PFSK-1 (cell line): Measurements from ENCODE around the gene TULP3.

Experiments
- FOXP2 ChIP-seq: optimal IDR thresholded peaks from 2 replicates; pipeline ENCODE3; 2011; ENCODE audit warnings: borderline replicate concordance, control low read depth, inconsistent platforms; ENCODE audit not compliant: insufficient read depth; ENCODE audit errors: extremely low read length, extremely low read depth
- POLR2AphosphoS5 ChIP-seq: IDR thresholded peaks from 2 replicates; pipeline ENCODE4 v1.6.1; 2012; ENCODE audit warnings: low read depth, mild to moderate bottlenecking, control low read depth, low read length, moderate library complexity
- REST ChIP-seq, 2 experiments: IDR thresholded peaks; 2 replicates each; pipeline versions ENCODE4 v1.6.1 to v1.8.0; 2011 to 2012; ENCODE audit warnings: low read depth in 2 of 2, low read length in 2 of 2, control low read depth in 1 of 2, inconsistent platforms in 1 of 2, mild to moderate bottlenecking in 1 of 2, moderate library complexity in 1 of 2; ENCODE audit not compliant: insufficient read depth in 1 of 2
- SIN3A ChIP-seq: IDR thresholded peaks from 2 replicates; pipeline ENCODE4 v1.6.1; 2012; ENCODE audit warnings: mild to moderate bottlenecking, low read length, moderate library complexity, borderline replicate concordance; ENCODE audit not compliant: insufficient read depth
- TAF1 ChIP-seq: IDR thresholded peaks from 2 replicates; pipeline ENCODE4 v1.6.1; 2012; ENCODE audit warnings: low read length, control low read depth, borderline replicate concordance; ENCODE audit not compliant: insufficient read depth

The TULP3 gene

DNA sequence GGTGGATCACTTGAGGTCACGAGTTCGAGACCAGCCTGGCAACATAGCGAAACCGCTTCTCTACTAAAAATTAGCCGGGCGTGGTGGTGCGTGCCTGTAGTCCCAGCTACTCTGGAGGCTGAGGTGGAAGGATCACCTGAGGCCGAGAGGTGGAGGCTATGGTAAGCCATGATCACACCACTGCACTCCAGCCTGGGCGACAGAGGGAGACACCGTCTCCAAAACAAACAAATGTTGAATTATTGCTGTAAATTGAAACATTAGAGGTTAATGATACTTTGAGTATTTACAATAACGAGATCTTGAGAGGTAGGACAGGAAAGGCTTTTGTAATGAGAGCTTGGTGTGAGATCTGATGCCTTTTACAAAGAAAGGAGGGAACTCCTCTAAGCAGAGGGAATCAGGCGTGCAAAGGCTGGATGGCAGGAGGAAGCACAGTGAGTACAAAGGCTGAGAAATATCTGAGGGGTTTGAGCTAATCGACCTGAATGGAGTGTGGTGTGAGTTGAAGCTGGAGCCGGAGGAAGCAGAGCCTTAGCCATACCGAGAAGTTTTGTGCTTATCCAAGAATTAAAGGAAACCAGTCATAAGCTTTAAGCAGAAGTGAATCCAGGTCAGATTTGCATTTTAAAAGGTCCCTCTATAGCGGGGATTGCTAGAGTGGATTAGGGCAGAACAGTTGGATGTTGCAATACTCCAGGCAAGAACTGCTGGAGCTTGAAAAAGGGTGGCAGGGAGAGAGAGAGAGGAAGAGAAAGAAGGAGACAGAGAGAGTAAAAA is 12.5 kb upstream of the TULP3 start:
- no peak for TF ChIP-seq REST (IDR thresholded peaks at IDR 0.05; ENCODE audit: insufficient read depth in 1 of 2, low read depth in 2 of 2, low read length in 2 of 2)
- no peak for TF ChIP-seq TAF1
- no peak for TF ChIP-seq SIN3A
- no peak for TF ChIP-seq POLR2AphosphoS5
- no peak for TF ChIP-seq FOXP2

GRCh38 chr12:2879853-2880252 is 10.8 kb upstream of the TULP3 start:
- TF ChIP-seq SIN3A (no peak), POLR2AphosphoS5 (no peak), FOXP2 (no peak), TAF1 (no peak), REST (IDR thresholded peaks at IDR 0.05; ENCODE audit: insufficient read depth in 1 of 2, low read depth in 2 of 2, low read length in 2 of 2) (no peak)

DNA sequence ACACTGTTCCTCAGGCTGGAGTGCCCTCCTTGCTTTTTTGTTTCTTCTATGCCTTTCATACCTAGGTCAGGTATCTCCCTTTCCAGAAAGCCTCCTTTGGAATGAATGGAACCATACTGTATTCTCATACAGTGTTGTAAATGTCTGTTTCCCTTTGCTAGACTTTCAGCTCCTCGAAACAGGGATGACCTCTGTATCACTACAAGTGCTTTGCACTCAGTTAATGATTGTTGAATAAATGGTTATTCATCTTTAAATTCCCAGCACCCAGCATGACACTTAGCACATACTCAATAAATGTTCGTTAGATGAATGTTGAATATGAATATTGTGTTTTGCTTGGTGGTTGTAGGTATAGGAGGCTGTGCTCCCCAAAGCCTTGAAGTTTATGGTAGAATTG is 5.9 kb upstream of the TULP3 start:
- TF ChIP-seq REST (IDR thresholded peaks at IDR 0.05; ENCODE audit: insufficient read depth in 1 of 2, low read depth in 2 of 2, low read length in 2 of 2): no peak
- no peak for TF ChIP-seq POLR2AphosphoS5
- no peak for TF ChIP-seq SIN3A
- TF ChIP-seq FOXP2: no peak
- no peak for TF ChIP-seq TAF1

GRCh38 chr12:2886768-2887450 is 3.8 kb upstream of the TULP3 start:
- no peak for TF ChIP-seq REST (IDR thresholded peaks at IDR 0.05; ENCODE audit: insufficient read depth in 1 of 2, low read depth in 2 of 2, low read length in 2 of 2)
- TF ChIP-seq POLR2AphosphoS5: no peak
- TF ChIP-seq FOXP2: no peak
- TF ChIP-seq SIN3A: no peak
- no peak for TF ChIP-seq TAF1
